Epithelial cell of prostate (primary cell): ENCODE measurements around the gene AFF3.
A peak's percentile ranks its signal among the peaks of the same experiment; 100 is the strongest.

Experiments
- DNase-seq: peaks from one replicate; pipeline ENCODE4 v3.0.0-alpha.2; 2011; ENCODE audit warnings: low read depth, low spot score
- H3K27ac ChIP-seq: fragments of 450-650 bp; 2 replicates; pipeline ENCODE4 v1.5.1; 2017; ENCODE audit warnings: mild to moderate bottlenecking

Gene AFF3

GRCh38 chr2:99504844-99505584 is 637.4 kb downstream of the AFF3 start:
- H3K27ac ChIP-seq, result peak overlapping the region; percentile 96
- DNase-seq, result no peak

- peak; percentile 72 for DNase-seq
Measured at GRCh38 chr2:99503662-99504416, 638.6 kb downstream of the AFF3 start.

GRCh38 chr2:99496021-99496420 is 646.4 kb downstream of the AFF3 start:
- H3K27ac ChIP-seq, result peak overlapping the region; percentile 64
- DNase-seq, result no peak

More at GRCh38 chr2:99503662-99504416, 638.6 kb downstream of the AFF3 start:
- H3K27ac ChIP-seq, result peak overlapping the region; percentile 96
